Measurements from ENCODE around the gene PNLIPRP2. TPM values are rescaled to one million over a fixed set of nuclear protein-coding genes. Genes with fewer than 3 reads are reported as not detected.

Gene PNLIPRP2
- total RNA-seq, 2 experiments from 2014 or later = not detected

- Mint-ChIP-seq H3K4me3 (no peak overlapping the region), H3K27ac (no peak overlapping the region), H3K36me3 (no peaks in the 10 kb centered on the region), H3K27me3 (peaks cover 31% of the 10 kb centered on the region), H3K4me1 (no peaks in the 10 kb centered on the region), H3K9me3 (no peaks in the 10 kb centered on the region)
- DNase-seq = no peak
Measured at GRCh38 chr10:116607336-116607735, 13.4 kb upstream of the PNLIPRP2 start.

GRCh38 chr10:116608686-116609594, 11.8 kb upstream of the PNLIPRP2 start:
- no peak overlapping the region for H3K27ac Mint-ChIP-seq
- H3K27me3 Mint-ChIP-seq = peaks cover 31% of the 10 kb centered on the region
- no peaks in the 10 kb centered on the region for H3K36me3 Mint-ChIP-seq
- no peaks in the 10 kb centered on the region for H3K9me3 Mint-ChIP-seq
- DNase-seq = no peak
- H3K4me1 Mint-ChIP-seq = no peaks in the 10 kb centered on the region
- no peak overlapping the region for H3K4me3 Mint-ChIP-seq

GRCh38 chr10:116610443-116611152, 10.2 kb upstream of the PNLIPRP2 start:
- no peak overlapping the region for H3K4me3 Mint-ChIP-seq
- peaks cover 28% of the 10 kb centered on the region for H3K27me3 Mint-ChIP-seq
- H3K27ac Mint-ChIP-seq = no peak overlapping the region
- DNase-seq = no peak
- no peaks in the 10 kb centered on the region for H3K36me3 Mint-ChIP-seq
- no peaks in the 10 kb centered on the region for H3K4me1 Mint-ChIP-seq
- no peaks in the 10 kb centered on the region for H3K9me3 Mint-ChIP-seq

GRCh38 chr10:116611153-116611545, 9.6 kb upstream of the PNLIPRP2 start:
- Mint-ChIP-seq H3K27ac (no peak overlapping the region), H3K27me3 (peaks cover 24% of the 10 kb centered on the region), H3K4me1 (no peaks in the 10 kb centered on the region), H3K36me3 (no peaks in the 10 kb centered on the region), H3K4me3 (no peak overlapping the region), H3K9me3 (no peaks in the 10 kb centered on the region)
- no peak for DNase-seq

GRCh38 chr10:116612107-116612769, 8.5 kb upstream of the PNLIPRP2 start:
- Mint-ChIP-seq H3K4me1 (no peaks in the 10 kb centered on the region), H3K27ac (no peak overlapping the region)

GRCh38 chr10:116613471-116613870, 7.3 kb upstream of the PNLIPRP2 start:
- Mint-ChIP-seq H3K36me3 (no peaks in the 10 kb centered on the region), H3K9me3 (no peaks in the 10 kb centered on the region), H3K27ac (no peak overlapping the region), H3K27me3 (peaks cover 20% of the 10 kb centered on the region), H3K4me1 (no peaks in the 10 kb centered on the region), H3K4me3 (no peak overlapping the region)
- DNase-seq = no peak

More at GRCh38 chr10:116612107-116612769, 8.5 kb upstream of the PNLIPRP2 start:
- DNase-seq = no peak
- Mint-ChIP-seq H3K9me3 (no peaks in the 10 kb centered on the region), H3K27me3 (peaks cover 21% of the 10 kb centered on the region), H3K36me3 (no peaks in the 10 kb centered on the region), H3K4me3 (no peak overlapping the region)

- peaks cover 10% of the 10 kb centered on the region for H3K27me3 Mint-ChIP-seq
- no peak overlapping the region for H3K4me3 Mint-ChIP-seq
- no peaks in the 10 kb centered on the region for H3K9me3 Mint-ChIP-seq
- no peaks in the 10 kb centered on the region for H3K36me3 Mint-ChIP-seq
- no peaks in the 10 kb centered on the region for H3K4me1 Mint-ChIP-seq
- DNase-seq = no peak
- H3K27ac Mint-ChIP-seq = no peak overlapping the region
Measured at GRCh38 chr10:116614796-116615195, 6.0 kb upstream of the PNLIPRP2 start.

- Mint-ChIP-seq H3K27ac (no peak overlapping the region), H3K36me3 (no peaks in the 10 kb centered on the region), H3K4me3 (no peak overlapping the region), H3K9me3 (no peaks in the 10 kb centered on the region), H3K27me3 (peaks cover 5% of the 10 kb centered on the region), H3K4me1 (no peaks in the 10 kb centered on the region)
- no peak for DNase-seq
Measured at GRCh38 chr10:116615199-116615776, 5.5 kb upstream of the PNLIPRP2 start.

- Mint-ChIP-seq H3K9me3 (no peaks in the 10 kb centered on the region), H3K36me3 (no peaks in the 10 kb centered on the region), H3K4me3 (no peak overlapping the region), H3K4me1 (no peaks in the 10 kb centered on the region), H3K27ac (no peak overlapping the region), H3K27me3 (peaks cover 21% of the 10 kb centered on the region)
- no peak for DNase-seq
Measured at GRCh38 chr10:116621476-116621875, 723 bp downstream of the PNLIPRP2 start.

GRCh38 chr10:116621934-116622655, 1.3 kb downstream of the PNLIPRP2 start:
- Mint-ChIP-seq H3K4me1 (no peaks in the 10 kb centered on the region), H3K27ac (no peak overlapping the region), H3K36me3 (no peaks in the 10 kb centered on the region), H3K4me3 (no peak overlapping the region), H3K9me3 (no peaks in the 10 kb centered on the region), H3K27me3 (peaks cover 27% of the 10 kb centered on the region)
- DNase-seq = no peak

GRCh38 chr10:116625845-116626244, 5.1 kb downstream of the PNLIPRP2 start:
- Mint-ChIP-seq H3K9me3 (no peaks in the 10 kb centered on the region), H3K4me1 (no peaks in the 10 kb centered on the region), H3K36me3 (no peaks in the 10 kb centered on the region), H3K4me3 (no peak overlapping the region), H3K27me3 (peaks cover 41% of the 10 kb centered on the region), H3K27ac (no peak overlapping the region)
- no peak for DNase-seq

- H3K4me3 Mint-ChIP-seq = no peak overlapping the region
- no peak for DNase-seq
- no peaks in the 10 kb centered on the region for H3K4me1 Mint-ChIP-seq
- peaks cover 44% of the 10 kb centered on the region for H3K27me3 Mint-ChIP-seq
- no peaks in the 10 kb centered on the region for H3K9me3 Mint-ChIP-seq
- no peak overlapping the region for H3K27ac Mint-ChIP-seq
- no peaks in the 10 kb centered on the region for H3K36me3 Mint-ChIP-seq
Measured at GRCh38 chr10:116626815-116627214, 6.1 kb downstream of the PNLIPRP2 start.

- no peak overlapping the region for H3K27ac Mint-ChIP-seq
Measured at GRCh38 chr10:116627386-116627933, 6.7 kb downstream of the PNLIPRP2 start.

GRCh38 chr10:116629340-116629739, 8.6 kb downstream of the PNLIPRP2 start:
- no peak for DNase-seq
- H3K9me3 Mint-ChIP-seq = no peaks in the 10 kb centered on the region
- no peaks in the 10 kb centered on the region for H3K36me3 Mint-ChIP-seq
- no peak overlapping the region for H3K4me3 Mint-ChIP-seq
- H3K27me3 Mint-ChIP-seq = peaks cover 44% of the 10 kb centered on the region
- H3K4me1 Mint-ChIP-seq = no peaks in the 10 kb centered on the region
- H3K27ac Mint-ChIP-seq = no peak overlapping the region

More at GRCh38 chr10:116627386-116627933, 6.7 kb downstream of the PNLIPRP2 start:
- Mint-ChIP-seq H3K36me3 (no peaks in the 10 kb centered on the region), H3K4me1 (no peaks in the 10 kb centered on the region), H3K4me3 (no peak overlapping the region), H3K9me3 (no peaks in the 10 kb centered on the region), H3K27me3 (peaks cover 44% of the 10 kb centered on the region)
- no peak for DNase-seq

All from activated naive CD8-positive, alpha-beta T cell treated with anti-CD3 and anti-CD28 coated beads for 36 hours (primary cell).